ENCODE data around the gene PAPPA. TPM values are rescaled to one million over a fixed set of nuclear protein-coding genes. Genes with fewer than 3 reads are reported as not detected.

PAPPA gene
- total RNA-seq, 1 donor from 2014 or later, result 2.9 TPM

- Mint-ChIP-seq H3K27ac (peak overlapping the region; percentile 84), H3K9me3 (no peaks in the 10 kb centered on the region), H3K27me3 (ENCODE audit: low read depth) (peaks cover 46% of the 10 kb centered on the region), H3K4me3 (peak overlapping the region; percentile 77), H3K36me3 (no peaks in the 10 kb centered on the region), H3K4me1 (peaks cover 47% of the 10 kb centered on the region)
- DNase-seq (ENCODE audit: low spot score in 2 of 2, unreplicated experiment in 2 of 2), result no peak
- no peak for TF ChIP-seq CTCF (IDR thresholded peaks at IDR 0.05; ENCODE audit: unreplicated experiment)
These were observed 438 bp upstream of the PAPPA start for GRCh38 chr9:116152941-116153764.

- Mint-ChIP-seq H3K9me3 (no peaks in the 10 kb centered on the region), H3K4me1 (peaks cover 47% of the 10 kb centered on the region), H3K36me3 (no peaks in the 10 kb centered on the region), H3K27ac (no peak overlapping the region), H3K27me3 (ENCODE audit: low read depth) (peaks cover 58% of the 10 kb centered on the region), H3K4me3 (peak overlapping the region; percentile 66)
- peak in 1 of 2 experiments; percentile 43 for DNase-seq (ENCODE audit: low spot score in 2 of 2, unreplicated experiment in 2 of 2)
- no peak for TF ChIP-seq CTCF (IDR thresholded peaks at IDR 0.05; ENCODE audit: unreplicated experiment)
These were observed 864 bp downstream of the PAPPA start for GRCh38 chr9:116154334-116154975.

DNA sequence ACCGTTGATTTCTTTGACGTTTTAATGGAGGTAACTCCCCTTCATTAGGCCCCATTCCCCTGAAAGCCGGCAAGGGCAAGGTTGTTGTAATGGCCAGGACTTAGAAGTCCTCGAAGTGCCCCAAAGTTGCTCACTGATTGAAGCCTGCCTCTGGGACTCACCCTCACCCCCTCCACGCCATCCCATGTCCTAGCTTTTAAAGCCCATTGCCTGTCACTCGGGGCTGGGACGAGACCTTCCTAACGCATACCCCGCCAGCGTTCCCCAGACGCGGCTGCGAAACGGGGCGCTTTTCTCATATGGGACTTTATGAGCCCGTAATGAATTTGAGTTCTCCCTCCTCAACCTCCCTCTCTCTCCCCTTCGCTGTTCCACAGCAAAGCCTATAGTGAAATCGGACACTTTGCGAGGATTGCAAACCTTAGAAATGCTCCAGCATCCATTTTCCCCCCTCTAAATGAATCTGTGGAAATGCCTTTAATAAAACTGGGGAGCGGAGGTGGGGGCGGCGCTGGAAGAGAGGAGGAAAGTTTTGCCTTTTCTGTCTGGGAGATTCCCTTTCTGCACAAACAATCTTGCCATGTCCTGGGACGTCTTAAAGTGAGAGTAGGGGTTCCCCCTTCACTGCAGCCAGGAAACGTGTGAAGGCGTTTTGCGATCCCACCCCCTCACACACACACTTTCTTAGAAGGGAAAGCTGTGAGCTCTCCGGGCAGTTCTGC, 1.5 kb downstream of the PAPPA start:
- peaks cover 47% of the 10 kb centered on the region for H3K4me1 Mint-ChIP-seq
- H3K4me3 Mint-ChIP-seq, result peak overlapping the region; percentile 66
- DNase-seq (ENCODE audit: low spot score in 2 of 2, unreplicated experiment in 2 of 2), result peak in 1 of 2 experiments; percentile 45
- H3K9me3 Mint-ChIP-seq, result no peaks in the 10 kb centered on the region
- no peak for TF ChIP-seq CTCF (IDR thresholded peaks at IDR 0.05; ENCODE audit: unreplicated experiment)
- peak overlapping the region; percentile 67 for H3K27ac Mint-ChIP-seq
- no peaks in the 10 kb centered on the region for H3K36me3 Mint-ChIP-seq
- peaks cover 60% of the 10 kb centered on the region for H3K27me3 Mint-ChIP-seq (ENCODE audit: low read depth)

DNA sequence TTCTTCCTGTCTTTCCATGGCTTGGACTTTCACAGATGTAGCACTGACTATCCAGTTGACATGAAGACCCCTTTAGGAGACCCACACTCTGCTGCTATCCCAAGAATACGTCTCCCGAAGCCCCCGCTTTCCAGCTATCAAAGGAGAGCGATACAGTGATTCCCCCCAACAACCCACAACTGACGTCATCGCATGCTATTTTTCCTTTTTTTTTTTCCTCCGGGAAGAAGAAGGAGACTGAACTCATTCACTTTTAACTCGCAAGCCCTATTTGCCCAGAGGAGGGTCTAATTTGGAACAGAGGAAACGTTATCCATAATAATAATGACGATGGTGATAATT, 2.1 kb downstream of the PAPPA start:
- Mint-ChIP-seq H3K36me3 (no peaks in the 10 kb centered on the region), H3K4me1 (peaks cover 47% of the 10 kb centered on the region), H3K9me3 (no peaks in the 10 kb centered on the region), H3K4me3 (peak overlapping the region; percentile 66), H3K27ac (peak overlapping the region; percentile 67), H3K27me3 (ENCODE audit: low read depth) (peaks cover 64% of the 10 kb centered on the region)
- no peak for TF ChIP-seq CTCF (IDR thresholded peaks at IDR 0.05; ENCODE audit: unreplicated experiment)
- no peak for DNase-seq (ENCODE audit: low spot score in 2 of 2, unreplicated experiment in 2 of 2)

GRCh38 chr9:116156621-116157314, 3.2 kb downstream of the PAPPA start:
- Mint-ChIP-seq H3K4me1 (peaks cover 46% of the 10 kb centered on the region), H3K4me3 (peak overlapping the region; percentile 56), H3K9me3 (no peaks in the 10 kb centered on the region), H3K27ac (peak overlapping the region; percentile 76), H3K36me3 (no peaks in the 10 kb centered on the region), H3K27me3 (ENCODE audit: low read depth) (peaks cover 67% of the 10 kb centered on the region)
- TF ChIP-seq CTCF (IDR thresholded peaks at IDR 0.05; ENCODE audit: unreplicated experiment), result no peak
- DNase-seq (ENCODE audit: low spot score in 2 of 2, unreplicated experiment in 2 of 2), result peak in 1 of 2 experiments; percentile 59

All from mesothelial cell of epicardium (in vitro differentiated cells).